Loucy (cell line): ENCODE measurements around the gene SNCAIP.

Experiments used
- CTCF ChIP-seq: fragments of 200-600 bp; sonication (generic); conservative IDR thresholded peaks from 2 replicates; pipeline ENCODE4 v1.5.1; 2014; ENCODE audit warnings: mild to moderate bottlenecking, antibody characterized with exemption, low read length
- EZH2phosphoT487 ChIP-seq: fragments of 200-600 bp; IDR thresholded peaks from 2 replicates; pipeline ENCODE4 v1.6.1; 2018; ENCODE audit warnings: antibody characterized with exemption, mild to moderate bottlenecking, moderate library complexity, borderline replicate concordance

DNA sequence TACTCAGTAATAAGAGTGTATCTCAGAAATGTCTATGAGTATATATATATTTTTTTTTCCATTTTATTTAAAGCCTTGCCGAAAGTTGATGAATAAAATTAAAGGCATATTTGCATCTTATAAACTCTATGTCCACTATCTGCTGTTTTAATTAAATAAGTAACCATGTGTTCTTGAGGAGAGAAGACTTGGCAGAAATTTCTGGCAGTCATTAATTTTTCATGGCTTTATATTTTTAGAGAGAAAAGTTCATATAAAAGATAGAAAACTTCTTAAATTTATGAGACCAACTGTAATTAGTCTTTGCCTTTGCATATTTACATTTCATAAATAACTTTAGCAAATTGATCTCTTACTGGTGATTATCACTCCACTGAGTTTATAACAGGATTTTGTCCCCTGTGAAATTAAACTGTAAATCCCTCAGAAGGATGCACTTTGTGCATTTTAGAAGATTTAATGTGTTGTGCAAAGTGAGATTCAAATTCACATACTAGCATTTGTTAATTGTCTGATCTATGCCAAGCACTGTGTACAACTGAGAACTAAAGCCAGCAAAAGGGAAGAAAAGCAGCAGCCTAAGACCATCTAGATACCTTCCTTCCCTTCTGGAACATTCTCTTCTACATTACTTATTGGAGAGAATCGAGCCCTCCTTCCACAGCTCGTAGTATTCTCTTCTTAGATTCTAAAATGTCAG is 108.7 kb downstream of the SNCAIP start:
- TF ChIP-seq CTCF = no peak
- TF ChIP-seq EZH2phosphoT487 = no peak
